Ovary (tissue), 3 donors: Measurements from ENCODE around the gene GGCX.

Experiments
- CTCF ChIP-seq, 3 donors: fragments of 450-650 bp in 2 of 3; fragments of 200-600 bp in 1 of 3; IDR thresholded peaks; one replicate each; pipeline versions ENCODE4 v1.5.1 to v1.8.0; 2016 to 2022; ENCODE audit warnings: antibody characterized with exemption in 3 of 3, mild to moderate bottlenecking in 1 of 3
- EP300 ChIP-seq: sonication (generic); formaldehyde crosslinking; IDR thresholded peaks from one replicate; pipeline ENCODE4 v1.6.1; 2017; ENCODE audit warnings: antibody characterized with exemption
- POLR2A ChIP-seq: fragments of 450-650 bp; IDR thresholded peaks from one replicate; pipeline ENCODE4 v1.6.1; 2017; ENCODE audit warnings: antibody characterized with exemption, mild to moderate bottlenecking, moderate library complexity
- donor health status: DM: no; HTN: no; CAD: no.

DNA sequence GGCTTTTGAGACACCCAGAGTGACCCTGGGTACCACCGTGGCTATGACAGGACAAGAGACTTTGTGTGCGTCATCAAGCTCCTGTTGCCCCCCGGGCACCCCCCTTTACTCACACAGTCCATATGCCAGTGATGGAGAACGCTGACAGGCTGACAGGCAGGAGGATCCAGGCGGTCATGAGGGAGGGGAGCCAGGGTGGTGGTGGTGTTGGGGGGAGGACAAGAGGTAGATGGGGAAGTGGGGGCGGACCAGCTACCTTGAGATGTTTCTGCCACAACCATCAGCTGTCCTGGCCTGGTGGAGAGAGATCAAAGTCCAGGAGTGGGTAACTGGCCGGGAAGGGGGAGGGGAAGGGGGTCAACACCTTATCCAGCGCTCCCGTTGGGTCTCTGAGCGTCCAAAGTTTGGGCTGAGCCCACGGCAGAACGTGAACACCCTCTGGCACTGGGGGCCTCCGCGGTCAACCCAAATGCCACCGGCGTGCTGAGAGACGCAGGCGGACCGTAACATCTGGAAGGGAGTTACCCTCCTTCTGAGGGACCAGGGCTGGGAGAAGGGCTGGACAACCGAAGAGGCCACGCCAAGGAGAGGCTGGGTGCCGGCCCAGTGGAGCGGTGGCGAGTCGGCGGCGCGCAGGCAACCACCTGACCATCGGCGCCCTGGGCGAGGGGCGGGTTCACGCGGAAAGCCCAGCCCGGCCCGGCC, 40.6 kb upstream of the GGCX start:
- TF ChIP-seq CTCF (IDR thresholded peaks at IDR 0.05) (no peak), EP300 (no peak), POLR2A (no peak)
